HEK293 (cell line): ENCODE measurements around the gene HDDC2.

ENCODE experiments used
- CTCF ChIP-seq: fragments of 450-650 bp; formaldehyde crosslinking; IDR thresholded peaks from 2 replicates; pipeline ENCODE4 v1.5.1; 2016; ENCODE audit warnings: missing biosample characterization, missing genetic modification characterization
- REPIN1 ChIP-seq: fragments of 450-650 bp; formaldehyde crosslinking; IDR thresholded peaks from 2 replicates; pipeline ENCODE4 v1.5.1; 2017; ENCODE audit warnings: missing biosample characterization, missing genetic modification characterization, low read depth
- REST ChIP-seq: fragments of 450-650 bp; formaldehyde crosslinking; IDR thresholded peaks from 2 replicates; pipeline ENCODE4 v1.5.1; 2016; ENCODE audit warnings: missing biosample characterization, missing genetic modification characterization
- ZBTB26 ChIP-seq: fragments of 450-650 bp; formaldehyde crosslinking; optimal IDR thresholded peaks from 2 replicates; pipeline ENCODE3; 2016; ENCODE audit warnings: missing biosample characterization, mild to moderate bottlenecking, missing genetic modification characterization
- ZFP37 ChIP-seq: fragments of 450-650 bp; formaldehyde crosslinking; IDR thresholded peaks from 2 replicates; pipeline ENCODE4 v1.5.1; 2016; ENCODE audit warnings: missing biosample characterization, missing genetic modification characterization
- ZFP41 ChIP-seq: fragments of 450-650 bp; formaldehyde crosslinking; IDR thresholded peaks from 2 replicates; pipeline ENCODE4 v1.5.1; 2016; ENCODE audit warnings: missing biosample characterization, missing genetic modification characterization, borderline replicate concordance
- ZNF121 ChIP-seq: fragments of 450-650 bp; formaldehyde crosslinking; IDR thresholded peaks from 2 replicates; pipeline ENCODE4 v1.5.1; 2016; ENCODE audit warnings: missing biosample characterization, missing genetic modification characterization
- ZNF140 ChIP-seq: fragments of 450-650 bp; formaldehyde crosslinking; IDR thresholded peaks from 2 replicates; pipeline ENCODE4 v1.5.1; 2016; ENCODE audit warnings: missing biosample characterization, missing genetic modification characterization
- ZNF157 ChIP-seq: fragments of 450-650 bp; formaldehyde crosslinking; IDR thresholded peaks from 2 replicates; pipeline ENCODE4 v1.5.1; 2016; ENCODE audit warnings: missing biosample characterization, missing genetic modification characterization
- ZNF274 ChIP-seq, 2 experiments: fragments of 200-500 bp in 1 of 2; fragments of 450-650 bp in 1 of 2; sonication (Bioruptor generic) in 1 of 2; formaldehyde crosslinking in 1 of 2; IDR thresholded peaks; 2 replicates each; pipeline versions ENCODE4 v1.5.1 to v1.6.1; 2014 to 2016; ENCODE audit warnings: borderline replicate concordance in 1 of 2, inconsistent platforms in 1 of 2, low read length in 1 of 2, missing biosample characterization in 1 of 2, missing genetic modification characterization in 1 of 2
- ZNF350 ChIP-seq: fragments of 450-650 bp; formaldehyde crosslinking; IDR thresholded peaks from 2 replicates; pipeline ENCODE4 v1.5.0; 2017; ENCODE audit warnings: missing biosample characterization, mild to moderate bottlenecking, missing genetic modification characterization
- ZNF501 ChIP-seq: fragments of 450-650 bp; formaldehyde crosslinking; IDR thresholded peaks from 2 replicates; pipeline ENCODE4 v1.5.1; 2016; ENCODE audit warnings: missing biosample characterization, missing genetic modification characterization
- TF ChIP-seq, protein P1 (sequence below): fragments of 450-650 bp; formaldehyde crosslinking; IDR thresholded peaks from 2 replicates; pipeline ENCODE4; 2016; ENCODE audit warnings: missing biosample characterization, missing genetic modification characterization

DNA sequence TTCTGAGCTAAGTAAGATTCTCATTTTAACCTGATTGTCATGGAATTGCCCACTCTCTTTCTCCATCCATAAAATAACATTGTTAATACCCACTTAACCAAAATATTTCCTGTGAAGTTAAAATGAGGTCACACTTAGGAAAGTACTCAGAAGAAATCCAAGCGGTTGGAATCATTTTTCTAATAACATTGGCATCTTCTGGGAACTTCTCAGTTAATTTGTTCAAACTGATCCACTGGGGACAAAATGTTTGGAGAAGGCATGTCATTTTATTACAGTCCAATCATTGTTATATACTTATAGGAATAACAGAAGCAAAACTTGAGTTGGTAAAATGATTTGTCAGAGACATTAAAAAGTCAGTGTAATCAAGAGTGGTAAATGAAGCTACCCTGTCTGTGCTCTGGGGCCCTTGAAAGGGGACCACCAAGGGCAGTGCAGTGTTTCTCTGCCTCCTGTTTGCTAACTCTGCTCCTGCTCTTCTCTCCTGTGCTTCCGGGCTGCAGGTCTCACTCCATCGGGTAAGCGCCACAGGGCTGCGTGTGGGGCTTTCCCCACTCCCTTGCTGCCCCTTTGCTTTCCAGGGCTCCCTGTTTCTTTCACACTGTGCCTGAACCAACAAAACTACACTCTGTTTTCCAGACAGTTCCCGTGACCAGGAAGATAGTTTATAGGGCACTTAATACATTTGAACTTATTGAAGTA lies 50.1 kb downstream of the HDDC2 start:
- TF ChIP-seq ZNF350 (tag by site-specific recombination) (no peak), REST (tag by site-specific recombination) (no peak), ZNF157 (tag by site-specific recombination) (no peak), ZBTB26 (tag by site-specific recombination) (no peak), REPIN1 (tag by site-specific recombination) (no peak), ZFP41 (tag by site-specific recombination) (no peak), CTCF (tag by site-specific recombination) (no peak), ZNF274 (IDR thresholded peaks at IDR 0.05; ENCODE audit: low read length) (no peak), ZNF274 (tag by site-specific recombination; IDR thresholded peaks at IDR 0.05; ENCODE audit: borderline replicate concordance) (no peak), ZNF121 (tag by site-specific recombination) (no peak), ZFP37 (tag by site-specific recombination) (no peak), ZNF140 (tag by site-specific recombination) (no peak), ZNF501 (tag by site-specific recombination) (no peak)
- TF ChIP-seq, protein P1, sequence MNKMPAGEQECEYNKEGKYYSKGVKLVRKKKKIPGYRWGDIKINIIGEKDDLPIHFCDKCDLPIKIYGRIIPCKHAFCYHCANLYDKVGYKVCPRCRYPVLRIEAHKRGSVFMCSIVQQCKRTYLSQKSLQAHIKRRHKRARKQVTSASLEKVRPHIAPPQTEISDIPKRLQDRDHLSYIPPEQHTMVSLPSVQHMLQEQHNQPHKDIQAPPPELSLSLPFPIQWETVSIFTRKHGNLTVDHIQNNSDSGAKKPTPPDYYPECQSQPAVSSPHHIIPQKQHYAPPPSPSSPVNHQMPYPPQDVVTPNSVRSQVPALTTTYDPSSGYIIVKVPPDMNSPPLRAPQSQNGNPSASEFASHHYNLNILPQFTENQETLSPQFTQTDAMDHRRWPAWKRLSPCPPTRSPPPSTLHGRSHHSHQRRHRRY (tag by site-specific recombination), result no peak
